Spleen (tissue), 11 donors: ENCODE results near the gene GNAO1. TPM values are rescaled to one million over a fixed set of nuclear protein-coding genes. Genes with fewer than 3 reads are reported as not detected.

ENCODE experiments used
- DNase-seq: peaks from one replicate; pipeline ENCODE4 v3.0.0-alpha.2; 2020
- H3K27ac ChIP-seq, 8 donors: fragments of 200-600 bp; sonication (generic) in 7 of 8; 1 replicate in 4 of 8; 2 replicates in 4 of 8; pipeline versions ENCODE4 v1.5.0 to v1.8.0; 2016 to 2021; ENCODE audit warnings: inconsistent platforms in 4 of 8, mild to moderate bottlenecking in 4 of 8, moderate library complexity in 1 of 8
- H3K27me3 ChIP-seq, 7 donors: fragments of 200-600 bp; sonication (generic) in 6 of 7; replicated peaks in 1 of 7; 1 replicate in 4 of 7; 2 replicates in 3 of 7; pipeline versions ENCODE4 v1.5.0 to v1.8.0; 2016 to 2021; ENCODE audit warnings: inconsistent platforms in 3 of 7, mild to moderate bottlenecking in 1 of 7
- H3K36me3 ChIP-seq, 6 donors: fragments of 200-600 bp; sonication (generic) in 5 of 6; 1 replicate in 4 of 6; 2 replicates in 2 of 6; pipeline versions ENCODE4 v1.5.0 to v1.8.0; 2016 to 2021; ENCODE audit warnings: inconsistent platforms in 2 of 6
- H3K4me1 ChIP-seq, 6 donors: fragments of 200-600 bp; sonication (generic) in 5 of 6; 1 replicate in 3 of 6; 2 replicates in 3 of 6; pipeline versions ENCODE4 v1.5.0 to v1.8.0; 2016 to 2021; ENCODE audit warnings: inconsistent platforms in 3 of 6
- H3K4me3 ChIP-seq, 8 donors: fragments of 200-600 bp; sonication (generic) in 7 of 8; 1 replicate in 4 of 8; 2 replicates in 4 of 8; pipeline versions ENCODE4 v1.5.0 to v1.8.0; 2016 to 2021; ENCODE audit warnings: inconsistent platforms in 4 of 8, mild to moderate bottlenecking in 4 of 8, moderate library complexity in 2 of 8
- H3K9me3 ChIP-seq, 8 donors: fragments of 200-600 bp; sonication (generic) in 7 of 8; 1 replicate in 4 of 8; 2 replicates in 4 of 8; pipeline versions ENCODE4 v1.5.0 to v1.8.0; 2016 to 2021; ENCODE audit warnings: inconsistent platforms in 4 of 8
- POLR2A ChIP-seq, 3 donors: fragments of 450-650 bp; IDR thresholded peaks; one replicate each; pipeline ENCODE4 v1.5.1; 2017; ENCODE audit warnings: antibody characterized with exemption in 3 of 3, mild to moderate bottlenecking in 1 of 3
- POLR2AphosphoS5 ChIP-seq, 3 donors: sonication (generic); formaldehyde crosslinking; IDR thresholded peaks; one replicate each; pipeline ENCODE4 v1.5.1; 2017; ENCODE audit warnings: antibody characterized with exemption in 3 of 3
- WGBS, 5 donors: extraction: QIAGEN DNeasy Blood & Tissue Kit in 3 of 5; methylation state at CpG; one replicate each; pipeline versions ENCODE4 v1.1.5 to v1.1.7; 2013 to 2018; 5-methylcytosine and 5-hydroxymethylcytosine counted together
- intact Hi-C: fragments of 100-400 bp; cut with DNase I; formaldehyde crosslinking; loops from one replicate; pipeline ENCODE4 v1.15.0; 2023; ENCODE audit warnings: low total_unique reads
- polyA plus RNA-seq, 3 donors: library from polyadenylated mRNA; stranded (reverse); fragments of 200-250 nt; gene quantifications; one replicate each; pipeline ENCODE4 v1.2.1, GENCODE V29; 2013
- total RNA-seq, 7 donors: library from RNA; depleted of rRNA in 3 of 7; stranded (reverse); fragments of >200 nt in 3 of 7; fragmentation: NEBNext Ultra II Directional in 4 of 7; extraction: Animal tissue kit (Norgen Biotek cat#: 25700) in 4 of 7; gene quantifications; one replicate each; pipeline versions ENCODE4 v1.1.0 to v1.2.1, GENCODE V29; 2016 to 2021
- TF ChIP-seq, protein P1 (sequence below), 11 experiments: fragments of 200-600 bp in 7 of 11; fragments of 450-650 bp in 4 of 11; sonication (generic) in 4 of 11; IDR thresholded peaks in 8 of 11; conservative IDR thresholded peaks in 3 of 11; 1 replicate in 7 of 11; 2 replicates in 4 of 11; pipeline versions ENCODE4 v1.4.0 to v1.8.0; 2016 to 2021; ENCODE audit warnings: antibody characterized with exemption in 11 of 11, inconsistent platforms in 4 of 11, mild to moderate bottlenecking in 1 of 11
- donor health status: healthy with polysubstance abuse.
- donor health status: DM: no; HTN: no; CAD: no; lungs with moderate emphysema.
- donor health status: DM: no; HTN: no; CAD: no.
- donor health status: Bipolar disorder and iron deficiency.
- donor health status: healthy.
- donor health status: DM: no; HTN: no; CAD: no.
- donor health status: DM: yes; HTN: yes; CAD: no.

The GNAO1 gene
- total and polyA plus RNA-seq, 10 donors = 0.32 to 7.9 (median 4.7) TPM

DNA sequence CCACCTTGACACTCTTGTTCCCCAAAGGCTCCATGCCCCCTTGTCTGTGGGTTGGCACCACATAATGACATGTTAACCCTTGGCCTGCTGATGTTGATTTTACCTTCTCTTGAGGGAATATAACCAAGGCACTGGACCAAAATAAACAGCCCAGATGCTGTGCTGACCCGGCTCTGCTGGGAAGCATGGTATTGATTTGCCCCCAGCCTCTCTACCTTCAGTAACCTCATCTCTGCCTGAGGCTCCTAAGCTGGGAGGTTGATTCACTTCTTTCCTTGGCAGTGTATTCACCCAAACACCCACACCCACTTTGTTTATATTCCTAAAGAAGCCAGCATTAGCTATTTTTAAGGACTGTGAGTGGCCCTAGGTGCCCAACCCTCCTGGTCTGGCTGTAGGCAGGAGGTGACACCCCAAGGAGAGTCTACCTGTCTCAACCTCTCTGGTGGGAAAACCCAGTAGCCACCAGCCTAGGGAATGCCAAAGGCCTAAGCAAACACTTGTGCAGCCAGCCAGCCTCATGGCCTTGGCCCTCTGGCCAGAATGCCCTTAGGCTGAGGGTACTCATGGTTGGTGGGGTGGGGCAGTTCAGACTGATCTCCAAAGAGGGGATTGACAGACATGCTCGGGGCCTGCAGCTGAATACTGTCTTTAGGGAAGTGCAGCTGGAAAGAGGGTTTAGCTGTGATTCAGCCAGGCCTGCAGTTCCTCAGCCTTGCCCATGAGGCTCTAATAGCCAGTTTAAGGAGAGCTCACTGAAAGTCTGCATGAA is 42.7 kb downstream of the GNAO1 start:
- 63 to 100% (median 88%) methylated on average over 1 to 2 of the region's 2 CpGs for WGBS, 5 donors
- Histone ChIP-seq H3K36me3 (no peaks in the 10 kb centered on the region), H3K9me3 (no peaks in the 10 kb centered on the region), H3K4me1 (no peaks in the 10 kb centered on the region), H3K27me3 (no peaks in the 10 kb centered on the region), H3K4me3 (no peak overlapping the region), H3K27ac (no peak overlapping the region)
- no peak for DNase-seq
- TF ChIP-seq, protein P1, sequence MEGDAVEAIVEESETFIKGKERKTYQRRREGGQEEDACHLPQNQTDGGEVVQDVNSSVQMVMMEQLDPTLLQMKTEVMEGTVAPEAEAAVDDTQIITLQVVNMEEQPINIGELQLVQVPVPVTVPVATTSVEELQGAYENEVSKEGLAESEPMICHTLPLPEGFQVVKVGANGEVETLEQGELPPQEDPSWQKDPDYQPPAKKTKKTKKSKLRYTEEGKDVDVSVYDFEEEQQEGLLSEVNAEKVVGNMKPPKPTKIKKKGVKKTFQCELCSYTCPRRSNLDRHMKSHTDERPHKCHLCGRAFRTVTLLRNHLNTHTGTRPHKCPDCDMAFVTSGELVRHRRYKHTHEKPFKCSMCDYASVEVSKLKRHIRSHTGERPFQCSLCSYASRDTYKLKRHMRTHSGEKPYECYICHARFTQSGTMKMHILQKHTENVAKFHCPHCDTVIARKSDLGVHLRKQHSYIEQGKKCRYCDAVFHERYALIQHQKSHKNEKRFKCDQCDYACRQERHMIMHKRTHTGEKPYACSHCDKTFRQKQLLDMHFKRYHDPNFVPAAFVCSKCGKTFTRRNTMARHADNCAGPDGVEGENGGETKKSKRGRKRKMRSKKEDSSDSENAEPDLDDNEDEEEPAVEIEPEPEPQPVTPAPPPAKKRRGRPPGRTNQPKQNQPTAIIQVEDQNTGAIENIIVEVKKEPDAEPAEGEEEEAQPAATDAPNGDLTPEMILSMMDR (IDR thresholded peaks at IDR 0.05 in 8 of 11, conservative IDR thresholded peaks at IDR 0.05 in 3 of 11) = no peak
- TF ChIP-seq POLR2AphosphoS5 (IDR thresholded peaks at IDR 0.05) = no peak
- TF ChIP-seq POLR2A (IDR thresholded peaks at IDR 0.05) = no peak
- intact Hi-C loops = no loop called here

DNA sequence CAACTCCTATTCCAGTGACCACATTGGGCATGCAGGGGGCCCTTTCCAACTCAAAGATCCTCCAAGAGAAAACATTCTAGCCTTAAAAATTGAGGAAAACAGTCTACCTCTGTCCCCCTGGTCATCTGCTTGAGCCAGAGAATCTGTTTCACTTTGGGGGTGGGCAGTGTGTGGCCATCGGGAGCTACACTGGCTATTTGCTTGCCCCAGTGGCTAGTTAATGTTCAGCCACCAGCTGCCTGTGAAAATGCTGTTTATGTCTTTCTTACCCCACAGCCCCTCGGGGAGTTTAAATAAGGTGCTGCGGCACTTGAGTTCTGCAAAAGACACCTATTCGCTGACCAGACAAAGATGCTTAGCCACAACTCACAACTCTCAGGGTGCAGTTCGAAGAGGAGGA is 43.4 kb downstream of the GNAO1 start:
- intact Hi-C loops = no loop called here
- TF ChIP-seq, protein P1 (IDR thresholded peaks at IDR 0.05 in 8 of 11, conservative IDR thresholded peaks at IDR 0.05 in 3 of 11) = no peak
- no peak for TF ChIP-seq POLR2AphosphoS5 (IDR thresholded peaks at IDR 0.05)
- TF ChIP-seq POLR2A (IDR thresholded peaks at IDR 0.05) = no peak
- no peaks in the 10 kb centered on the region for H3K27me3 ChIP-seq
- no peaks in the 10 kb centered on the region for H3K36me3 ChIP-seq
- no peaks in the 10 kb centered on the region for H3K9me3 ChIP-seq
- no peaks in the 10 kb centered on the region for H3K4me1 ChIP-seq
- no peak overlapping the region for H3K27ac ChIP-seq
- whole genome bisulfite sequencing, 5 donors = 81 to 93% (median 92%) methylated on average over 5 of the region's 5 CpGs
- no peak overlapping the region for H3K4me3 ChIP-seq
- no peak for DNase-seq

DNA sequence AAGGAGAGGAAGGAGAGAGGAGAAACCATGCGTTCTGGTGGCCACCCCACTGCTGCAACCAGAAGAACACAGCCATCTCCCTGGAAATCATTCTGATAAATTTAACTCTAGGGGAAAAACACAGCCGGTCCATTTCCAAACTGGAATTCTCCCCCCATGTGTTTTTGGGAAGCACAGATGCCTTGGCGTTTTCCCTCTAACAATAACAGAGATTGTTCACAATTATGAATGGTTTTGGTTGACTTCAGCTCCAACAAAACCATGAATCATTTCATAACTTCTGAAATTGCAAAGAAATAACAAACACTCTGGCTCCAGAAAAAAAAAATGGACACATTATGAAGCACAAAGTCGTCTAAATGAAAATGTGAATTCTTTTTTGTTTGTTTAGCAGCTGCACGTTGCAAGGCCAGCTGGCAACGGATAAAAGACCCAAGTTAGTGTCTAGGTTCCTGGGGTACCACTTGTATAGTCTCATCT is 46.2 kb downstream of the GNAO1 start:
- 78 to 87% (median 81%) methylated on average over 6 of the region's 6 CpGs for WGBS, 5 donors
- Histone ChIP-seq H3K4me1 (no peaks in the 10 kb centered on the region), H3K9me3 (no peaks in the 10 kb centered on the region), H3K27me3 (no peaks in the 10 kb centered on the region), H3K4me3 (no peak overlapping the region), H3K27ac (no peak overlapping the region), H3K36me3 (no peaks in the 10 kb centered on the region)
- DNase-seq = no peak
- intact Hi-C loops = no loop called here
- TF ChIP-seq, protein P1 (IDR thresholded peaks at IDR 0.05 in 8 of 11, conservative IDR thresholded peaks at IDR 0.05 in 3 of 11) = no peak
- no peak for TF ChIP-seq POLR2A (IDR thresholded peaks at IDR 0.05)
- no peak for TF ChIP-seq POLR2AphosphoS5 (IDR thresholded peaks at IDR 0.05)

DNA sequence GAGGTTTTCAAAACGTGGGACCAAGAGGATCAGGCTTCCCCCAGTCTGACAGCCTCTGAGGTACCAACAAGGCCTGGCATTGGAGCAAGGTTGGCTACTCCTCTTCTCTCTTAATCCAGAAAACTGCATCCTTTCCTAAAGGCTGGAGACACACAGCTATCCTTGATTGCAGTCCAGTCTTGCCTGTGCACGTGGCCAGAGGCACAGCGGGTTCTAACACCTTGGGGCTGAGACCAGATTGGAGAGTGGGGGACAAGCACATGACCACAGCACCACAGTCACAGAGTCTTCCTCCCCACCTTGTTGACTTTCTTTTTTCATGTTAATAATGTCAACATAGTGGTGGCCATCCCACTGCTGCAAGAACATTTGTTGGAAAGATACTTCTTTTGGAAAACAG is 46.9 kb downstream of the GNAO1 start:
- TF ChIP-seq, protein P1 (IDR thresholded peaks at IDR 0.05 in 8 of 11, conservative IDR thresholded peaks at IDR 0.05 in 3 of 11) = no peak
- no peak for TF ChIP-seq POLR2A (IDR thresholded peaks at IDR 0.05)
- no peak for TF ChIP-seq POLR2AphosphoS5 (IDR thresholded peaks at IDR 0.05)
- Histone ChIP-seq H3K9me3 (no peaks in the 10 kb centered on the region), H3K27ac (no peak overlapping the region), H3K4me3 (no peak overlapping the region), H3K4me1 (no peaks in the 10 kb centered on the region), H3K36me3 (no peaks in the 10 kb centered on the region), H3K27me3 (no peaks in the 10 kb centered on the region)
- intact Hi-C loops = no loop called here
- 39 to 53% (median 43%) methylated on average over 3 of the region's 3 CpGs for WGBS, 5 donors
- no peak for DNase-seq
